ENCODE data around the gene KLHL40.

The KLHL40 gene

GRCh38 chr3:42690191-42690590 lies 4.9 kb downstream of the KLHL40 start:
- no peak for DNase-seq (ENCODE audit: low read depth in 4 of 4, low spot score in 1 of 4)

DNA sequence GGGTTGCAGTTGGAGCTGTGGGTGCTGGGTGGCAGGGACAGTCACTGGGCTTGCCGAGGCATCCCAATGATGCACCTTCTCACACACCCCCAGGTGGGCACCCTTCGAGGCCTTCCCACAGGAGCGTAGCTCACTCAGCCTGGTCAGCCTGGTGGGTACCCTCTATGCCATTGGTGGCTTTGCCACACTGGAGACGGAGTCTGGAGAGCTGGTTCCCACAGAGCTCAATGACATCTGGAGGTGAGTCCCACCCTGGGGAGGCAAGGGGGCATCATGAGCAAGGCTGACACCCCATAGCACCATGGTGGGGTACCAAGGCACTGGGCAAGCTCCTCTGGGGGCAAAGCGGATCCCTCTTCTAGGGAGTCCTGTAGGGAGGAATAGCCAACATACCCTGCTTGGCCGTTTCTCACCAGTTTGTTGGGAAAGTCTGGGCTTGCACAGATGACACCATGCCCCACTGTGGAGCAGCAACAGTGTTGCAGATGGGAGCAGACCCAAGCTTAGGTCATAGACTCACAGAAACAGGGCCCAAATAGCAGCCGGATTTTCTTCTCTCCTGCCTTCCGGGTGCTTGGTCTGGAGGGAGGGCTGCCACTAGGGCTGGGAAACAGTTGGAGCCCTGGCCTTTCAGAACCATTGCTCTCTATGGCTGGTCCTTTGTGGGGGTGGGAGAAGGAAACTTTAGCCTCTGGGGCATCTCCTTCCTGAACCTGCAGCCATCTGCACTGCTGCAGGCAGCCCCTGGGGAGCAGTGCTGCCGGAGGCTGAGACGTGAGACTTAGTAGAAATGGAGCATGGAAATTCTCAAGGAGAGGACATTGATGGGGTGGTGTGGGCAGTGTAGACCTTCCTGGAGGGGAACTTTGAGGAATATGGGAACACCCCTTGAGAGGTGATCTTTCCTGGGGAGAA lies 5.7 kb downstream of the KLHL40 start:
- no peak for DNase-seq (ENCODE audit: low read depth in 4 of 4, low spot score in 1 of 4)

DNA sequence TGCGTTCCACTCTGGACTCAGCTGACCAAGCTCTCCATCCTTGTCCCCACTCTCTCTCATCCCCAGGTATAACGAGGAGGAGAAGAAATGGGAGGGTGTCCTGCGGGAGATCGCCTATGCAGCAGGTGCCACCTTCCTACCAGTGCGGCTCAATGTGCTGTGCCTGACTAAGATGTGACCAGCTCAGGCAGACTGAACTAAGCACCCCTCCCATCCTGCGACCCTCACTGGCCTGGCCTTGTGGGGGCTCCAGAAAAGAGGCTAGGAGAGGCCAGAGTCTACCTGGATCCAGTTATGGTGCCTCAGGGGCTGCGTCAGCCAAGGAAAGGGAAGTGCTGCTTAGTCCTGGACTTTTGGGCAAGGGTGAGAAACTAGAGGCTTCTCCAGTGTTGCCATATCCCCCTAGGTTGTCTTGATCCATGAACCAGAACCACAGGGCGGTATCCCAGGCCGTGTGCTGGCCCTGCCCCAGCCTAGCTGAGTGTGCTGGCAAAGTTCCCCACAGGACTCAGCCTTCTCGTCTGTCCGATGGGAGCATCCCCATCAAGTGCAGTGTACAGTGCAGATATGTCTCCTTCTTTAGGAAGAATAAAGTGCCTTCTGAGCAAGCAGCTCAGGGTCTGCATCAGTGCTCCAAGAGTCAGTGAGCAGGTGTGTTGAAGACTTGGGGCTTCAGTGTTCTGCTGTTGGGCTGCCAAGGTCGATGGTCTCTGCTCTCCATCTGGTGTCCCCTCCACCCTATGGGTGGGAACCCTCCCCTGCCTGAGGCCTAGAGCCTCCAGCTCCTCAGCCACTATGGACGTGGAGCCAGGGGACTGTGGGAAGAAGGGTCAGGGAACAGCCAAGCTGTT lies 6.7 kb downstream of the KLHL40 start:
- DNase-seq (ENCODE audit: low read depth in 4 of 4, low spot score in 1 of 4) = no peak

DNA sequence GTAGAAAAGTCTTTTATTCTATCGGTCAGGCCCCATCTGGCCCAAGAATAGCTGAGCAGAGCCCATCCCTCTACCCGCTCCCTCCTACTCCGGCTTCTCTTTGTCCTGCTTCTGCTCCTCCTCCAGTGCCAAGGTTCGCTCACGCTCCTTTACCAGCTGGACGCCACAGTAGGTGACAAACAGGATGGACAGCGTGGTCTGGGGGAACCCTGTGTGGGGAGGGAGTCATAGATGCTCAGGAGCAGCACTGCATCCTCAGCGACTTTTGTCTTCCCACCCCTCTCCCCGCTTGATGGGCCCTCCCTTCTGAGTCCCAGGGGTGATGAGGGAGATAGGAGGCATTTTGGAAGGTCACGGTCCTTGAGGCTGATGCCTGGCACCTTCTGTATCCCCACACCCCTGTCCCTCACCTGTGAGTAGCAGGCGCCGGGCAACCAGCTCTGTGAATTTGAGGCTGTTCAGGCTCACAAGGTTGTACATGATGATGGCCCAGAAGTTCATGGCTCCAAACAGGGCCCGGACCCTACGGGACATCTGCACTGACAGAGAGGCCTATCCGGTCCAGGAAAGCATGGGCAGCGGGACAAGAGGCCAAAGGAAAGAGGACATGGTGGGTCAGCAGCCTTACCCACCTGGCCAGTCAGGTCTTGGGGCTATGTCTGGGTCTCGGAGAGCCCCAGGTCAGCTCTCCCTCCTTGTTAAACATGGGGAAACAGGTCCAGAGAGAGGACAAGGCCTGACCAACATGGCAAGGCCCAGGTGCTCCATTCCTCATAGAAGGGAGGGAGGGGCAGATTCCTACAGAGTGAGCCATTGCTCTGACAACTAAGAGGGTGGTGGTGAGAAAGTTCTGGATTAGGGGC lies 7.6 kb downstream of the KLHL40 start:
- DNase-seq (ENCODE audit: low read depth in 4 of 4, low spot score in 1 of 4) = no peak

- DNase-seq (ENCODE audit: low read depth in 4 of 4, low spot score in 1 of 4) = no peak
Measured at GRCh38 chr3:42693530-42693930, 8.2 kb downstream of the KLHL40 start.

- DNase-seq (ENCODE audit: low read depth in 4 of 4, low spot score in 1 of 4) = no peak
Measured at GRCh38 chr3:42694366-42694765, 9.0 kb downstream of the KLHL40 start.

DNA sequence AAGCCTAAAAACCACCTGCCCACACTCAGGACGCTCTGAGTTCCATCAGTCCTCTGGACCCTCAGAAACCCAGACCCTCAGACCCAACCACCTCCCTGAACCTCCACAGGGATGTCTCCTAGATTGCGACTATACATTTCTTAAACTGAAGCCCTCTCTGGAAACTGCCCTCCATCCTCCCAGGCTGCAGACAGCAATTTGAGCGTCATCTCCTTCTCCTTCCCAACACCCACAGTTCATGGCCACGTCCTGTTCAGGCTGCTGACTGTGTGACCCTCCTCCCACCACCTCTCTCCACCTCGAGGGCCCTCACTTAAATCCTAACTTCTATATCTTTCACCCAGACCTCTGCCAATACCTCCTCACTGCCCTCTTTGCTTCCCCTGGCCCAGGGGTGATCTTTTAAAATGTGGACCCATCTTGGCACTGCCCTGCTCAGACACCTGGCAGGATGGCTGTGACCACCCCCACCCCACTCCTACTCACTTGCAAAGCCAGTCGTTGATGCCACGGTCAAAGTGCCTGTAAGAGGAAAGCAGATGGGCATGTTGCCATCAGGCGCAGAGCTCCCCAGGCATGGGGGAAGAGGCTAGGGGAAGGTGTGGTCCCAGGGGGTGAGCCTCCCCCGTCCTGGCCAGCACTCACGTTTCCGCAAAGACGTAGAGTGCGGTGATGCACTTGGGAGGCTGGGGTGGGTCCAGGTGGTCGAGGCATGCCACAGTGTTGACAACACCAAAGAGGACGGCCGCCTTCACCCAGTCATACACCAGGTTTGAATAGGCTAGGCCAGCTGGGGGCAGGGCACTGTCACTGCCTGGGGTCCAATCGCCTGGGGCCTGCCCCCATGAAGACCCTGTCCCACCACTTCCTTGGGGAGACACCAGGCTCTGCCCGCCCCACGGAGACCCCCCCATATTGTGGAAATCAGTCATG lies 11.3 kb downstream of the KLHL40 start:
- no peak for DNase-seq (ENCODE audit: low read depth in 4 of 4, low spot score in 1 of 4)

- DNase-seq (ENCODE audit: low read depth in 4 of 4, low spot score in 1 of 4) = no peak
Measured at GRCh38 chr3:42697289-42698051, 12.1 kb downstream of the KLHL40 start.

GRCh38 chr3:42698216-42698910 lies 13.0 kb downstream of the KLHL40 start:
- DNase-seq (ENCODE audit: low read depth in 4 of 4, low spot score in 1 of 4) = no peak

DNA sequence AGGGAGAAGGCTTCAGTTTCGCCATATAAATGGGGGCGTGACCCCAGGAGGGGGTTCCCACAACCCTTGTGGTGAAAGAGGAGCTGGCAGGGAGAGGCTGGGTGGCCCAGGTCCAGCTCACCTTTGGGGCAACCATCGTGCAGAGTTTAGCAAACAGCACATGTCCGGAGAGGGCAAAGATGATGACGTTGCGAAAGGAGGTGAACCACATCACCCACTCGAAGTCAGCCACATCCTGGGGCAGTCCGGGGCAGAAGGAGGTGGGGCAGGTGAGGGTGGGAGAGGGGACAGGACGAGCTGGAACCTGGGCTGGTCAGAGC lies 13.5 kb downstream of the KLHL40 start:
- DNase-seq (ENCODE audit: low read depth in 4 of 4, low spot score in 1 of 4) = no peak

GRCh38 chr3:42699511-42699971 lies 14.2 kb downstream of the KLHL40 start:
- no peak for DNase-seq (ENCODE audit: low read depth in 4 of 4, low spot score in 1 of 4)

DNA sequence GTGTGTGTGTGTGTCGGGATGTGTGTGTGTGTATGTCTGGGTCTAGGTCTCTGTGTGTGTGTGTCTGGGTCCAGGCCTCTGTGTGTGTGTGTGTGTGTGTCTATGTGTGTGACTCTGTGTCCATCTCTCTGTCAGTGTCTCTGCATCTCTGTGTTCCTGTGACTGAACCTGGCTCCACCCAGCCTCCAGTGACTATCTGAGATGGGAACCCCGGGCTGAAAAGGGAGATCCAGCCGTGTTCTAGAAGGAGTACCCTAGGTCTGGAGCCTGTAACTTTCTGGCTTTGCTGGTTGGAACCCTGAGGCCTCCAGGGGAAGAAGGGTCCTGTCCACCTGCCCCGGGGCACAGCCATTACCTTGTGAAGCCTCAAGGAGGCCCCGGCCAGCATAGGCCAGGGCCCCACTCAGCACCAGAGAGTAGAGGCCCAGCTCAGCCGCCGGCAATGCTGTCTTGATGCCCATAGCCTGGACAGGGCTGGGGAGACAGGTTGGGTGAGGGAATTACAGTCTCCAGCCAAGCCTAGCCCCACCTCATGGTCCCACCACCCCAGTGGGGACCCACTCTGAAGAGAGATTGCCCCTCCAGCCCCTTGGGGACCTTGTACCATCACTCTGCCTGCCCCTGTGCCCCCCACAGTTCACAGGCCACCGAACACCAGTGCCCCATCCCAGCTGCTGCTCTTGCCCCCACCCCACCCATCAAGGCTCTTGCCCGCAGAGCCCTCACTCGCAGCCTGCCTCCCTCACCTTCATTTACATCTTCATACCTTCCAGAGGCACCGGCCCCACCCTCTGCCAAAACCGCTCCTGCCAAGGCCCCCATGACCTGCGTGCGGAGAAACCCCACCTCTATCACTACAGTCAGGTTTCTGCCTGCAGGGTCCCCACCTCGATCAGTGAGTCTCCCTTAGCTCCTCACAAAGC lies 15.3 kb downstream of the KLHL40 start:
- DNase-seq (ENCODE audit: low read depth in 4 of 4, low spot score in 1 of 4) = no peak

- peak in 3 of 4 experiments; percentile 17 to 36 (median 26) for DNase-seq (ENCODE audit: low read depth in 4 of 4, low spot score in 1 of 4)
Measured at GRCh38 chr3:42701371-42702065, 16.2 kb downstream of the KLHL40 start.

DNA sequence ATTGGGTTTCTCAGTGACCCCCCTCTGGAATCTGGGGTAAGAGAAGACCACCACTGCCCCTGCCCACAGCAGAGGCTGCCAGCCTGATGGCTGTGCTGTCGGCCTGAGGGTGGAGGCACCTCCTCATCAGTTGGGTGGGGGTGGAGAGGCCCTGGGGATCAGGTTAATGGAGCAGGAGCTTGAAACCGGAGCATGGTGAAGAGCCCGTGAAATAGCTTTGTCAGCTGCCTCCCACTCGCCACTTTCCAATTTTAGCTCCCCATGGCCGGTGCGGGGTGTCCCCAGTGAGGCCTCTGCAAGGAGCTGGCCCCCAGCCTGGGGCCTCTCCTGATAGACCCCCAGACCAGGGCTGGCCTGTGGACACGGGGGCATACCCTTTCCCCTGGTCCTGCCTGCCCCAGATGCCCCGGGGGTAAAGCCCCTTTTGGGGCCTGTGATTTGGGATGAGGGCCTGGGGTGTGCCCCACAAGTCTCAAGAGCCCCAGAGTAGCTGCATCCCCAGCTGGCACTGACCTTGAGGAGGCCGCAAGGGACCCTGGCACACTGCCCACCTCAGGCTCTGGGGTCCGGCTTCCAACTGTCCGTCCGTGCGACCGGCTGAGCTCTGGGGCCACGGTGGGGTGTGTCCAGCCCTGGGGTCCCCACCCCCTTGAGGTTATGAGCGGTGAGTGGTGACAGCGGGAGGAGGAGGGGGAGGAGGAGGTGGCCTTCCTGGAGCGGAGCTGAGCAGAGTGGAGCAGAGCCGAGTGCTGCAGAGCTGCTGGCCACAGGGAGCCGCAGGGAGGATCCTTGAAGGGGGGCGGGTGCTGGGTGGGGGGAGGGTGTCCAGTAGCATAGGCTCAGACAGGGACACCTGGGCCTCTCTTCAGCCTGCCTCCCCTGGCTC lies 17.0 kb downstream of the KLHL40 start, which contains the start of gene HHATL:
Gene HHATL (minus strand): TSS at position 733 of the 886 bp plus-strand sequence. CDS start 1,972 bp downstream, outside the sequence.
- DNase-seq (ENCODE audit: low read depth in 4 of 4, low spot score in 1 of 4) = no peak

- no peak for DNase-seq (ENCODE audit: low read depth in 4 of 4, low spot score in 1 of 4)
Measured at GRCh38 chr3:42702982-42703694, 17.8 kb downstream of the KLHL40 start.
